Ovary (tissue), 9 donors: Measurements from ENCODE around the gene ADAT3. TPM values are rescaled to one million over a fixed set of nuclear protein-coding genes. Genes with fewer than 3 reads are reported as not detected.

Experiments used
- DNase-seq, 5 donors: peaks; one replicate each; pipeline ENCODE4 v3.0.0-alpha.2; 2019 to 2020
- H3K27ac ChIP-seq, 2 donors: fragments of 200-600 bp; one replicate each; pipeline versions ENCODE4 v1.5.1 to v1.8.0; 2019 to 2022
- H3K27me3 ChIP-seq: fragments of 200-600 bp; one replicate; pipeline ENCODE4 v1.8.0; 2022
- H3K36me3 ChIP-seq: fragments of 200-600 bp; sonication (generic); one replicate; pipeline ENCODE4 v1.5.1; 2019
- H3K4me1 ChIP-seq: one replicate; pipeline ENCODE4 v1.8.1; 2013; ENCODE audit warnings: mild to moderate bottlenecking, moderate library complexity; ENCODE audit not compliant: insufficient read depth
- H3K4me3 ChIP-seq: fragments of 200-600 bp; sonication (generic); one replicate; pipeline ENCODE4 v1.5.1; 2017
- H3K9me3 ChIP-seq, 2 donors: fragments of 200-600 bp in 1 of 2; sonication (generic) in 1 of 2; one replicate each; pipeline versions ENCODE4 v1.5.1 to v1.8.1; 2013 to 2019; ENCODE audit warnings: mild to moderate bottlenecking in 1 of 2, moderate library complexity in 1 of 2
- EP300 ChIP-seq: sonication (generic); formaldehyde crosslinking; IDR thresholded peaks from one replicate; pipeline ENCODE4 v1.6.1; 2017; ENCODE audit warnings: antibody characterized with exemption
- POLR2A ChIP-seq: fragments of 450-650 bp; IDR thresholded peaks from one replicate; pipeline ENCODE4 v1.6.1; 2017; ENCODE audit warnings: antibody characterized with exemption, mild to moderate bottlenecking, moderate library complexity
- WGBS, 3 donors: extraction: QIAGEN DNeasy Blood & Tissue Kit in 1 of 3; methylation state at CpG; one replicate each; pipeline versions ENCODE4 v1.1.5 to v1.1.7; 2013 to 2017; 5-methylcytosine and 5-hydroxymethylcytosine counted together
- intact Hi-C, 4 donors: fragments of 100-400 bp; cut with DNase I; formaldehyde crosslinking; loops; one replicate each; pipeline versions ENCODE4 v1.11.0 to v1.15.1; 2022 to 2023
- polyA plus RNA-seq, 2 donors: library from polyadenylated mRNA; stranded (reverse); fragments of 200-250 nt in 1 of 2; fragments of 350-450 nt in 1 of 2; fragmentation: Illumina TruSeq in 1 of 2; extraction: RNeasy Lipid Tissue Mini Kit (QIAGEN cat#74804) in 1 of 2; gene quantifications; one replicate each; pipeline ENCODE4 v1.2.3, GENCODE V29; 2013 to 2014
- total RNA-seq, 7 donors: library from RNA; depleted of rRNA in 2 of 7; stranded (reverse); fragments of >200 nt in 2 of 7; fragmentation: NEBNext Ultra II Directional in 3 of 7; extraction: Animal tissue kit (Norgen Biotek cat#: 25700) in 3 of 7; gene quantifications; one replicate each; pipeline versions ENCODE4 v1.1.0 to v1.2.4, GENCODE V29; 2016 to 2023
- TF ChIP-seq, protein P1 (sequence below), 3 donors: fragments of 450-650 bp in 2 of 3; fragments of 200-600 bp in 1 of 3; IDR thresholded peaks; one replicate each; pipeline versions ENCODE4 v1.5.1 to v1.8.0; 2016 to 2022; ENCODE audit warnings: antibody characterized with exemption in 3 of 3, mild to moderate bottlenecking in 1 of 3
- donor health status: DM: no; HTN: no; CAD: no; lungs with moderate emphysema.
- donor health status: DM: no; HTN: no; CAD: no.
- donor health status: Bipolar disorder and iron deficiency.
- donor health status: DM: yes; HTN: yes; CAD: no.
- donor health status: DM: no; HTN: no; CAD: no.
- donor health status: DM: yes; HTN: yes; CAD: no.

ADAT3 gene
- total and polyA plus RNA-seq, 9 donors: 2.3 to 13.7 (median 4.3) TPM; not detected in 1

DNA sequence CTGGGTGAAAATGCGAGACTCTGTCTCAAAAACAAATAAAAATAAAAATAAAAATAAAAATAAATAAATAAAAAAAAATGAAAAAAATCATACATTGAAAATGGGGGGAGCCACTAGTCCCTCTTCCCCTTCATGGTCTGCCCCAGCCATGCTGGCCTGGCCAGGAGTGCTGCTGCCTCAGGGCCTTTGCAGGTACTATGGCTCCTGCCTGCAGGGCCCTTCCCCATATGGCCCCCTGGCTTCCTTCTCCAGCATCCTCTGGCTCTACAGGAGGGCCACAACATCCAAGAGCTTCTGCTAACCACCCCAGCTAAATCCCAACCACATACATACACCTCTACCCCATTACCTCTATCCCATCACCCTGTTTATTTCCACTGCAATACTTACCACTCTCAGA is 15.3 kb upstream of the ADAT3 start:
- Histone ChIP-seq H3K4me1 (peaks cover 12% of the 10 kb centered on the region), H3K4me3 (no peak overlapping the region), H3K9me3 (no peaks in the 10 kb centered on the region), H3K36me3 (no peaks in the 10 kb centered on the region), H3K27ac (no peak overlapping the region), H3K27me3 (no peaks in the 10 kb centered on the region)
- 96 to 100% (median 100%) methylated on average over 1 of the region's 1 CpG for WGBS, 3 donors
- DNase-seq: no peak
- no peak for TF ChIP-seq EP300
- TF ChIP-seq, protein P1, sequence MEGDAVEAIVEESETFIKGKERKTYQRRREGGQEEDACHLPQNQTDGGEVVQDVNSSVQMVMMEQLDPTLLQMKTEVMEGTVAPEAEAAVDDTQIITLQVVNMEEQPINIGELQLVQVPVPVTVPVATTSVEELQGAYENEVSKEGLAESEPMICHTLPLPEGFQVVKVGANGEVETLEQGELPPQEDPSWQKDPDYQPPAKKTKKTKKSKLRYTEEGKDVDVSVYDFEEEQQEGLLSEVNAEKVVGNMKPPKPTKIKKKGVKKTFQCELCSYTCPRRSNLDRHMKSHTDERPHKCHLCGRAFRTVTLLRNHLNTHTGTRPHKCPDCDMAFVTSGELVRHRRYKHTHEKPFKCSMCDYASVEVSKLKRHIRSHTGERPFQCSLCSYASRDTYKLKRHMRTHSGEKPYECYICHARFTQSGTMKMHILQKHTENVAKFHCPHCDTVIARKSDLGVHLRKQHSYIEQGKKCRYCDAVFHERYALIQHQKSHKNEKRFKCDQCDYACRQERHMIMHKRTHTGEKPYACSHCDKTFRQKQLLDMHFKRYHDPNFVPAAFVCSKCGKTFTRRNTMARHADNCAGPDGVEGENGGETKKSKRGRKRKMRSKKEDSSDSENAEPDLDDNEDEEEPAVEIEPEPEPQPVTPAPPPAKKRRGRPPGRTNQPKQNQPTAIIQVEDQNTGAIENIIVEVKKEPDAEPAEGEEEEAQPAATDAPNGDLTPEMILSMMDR (IDR thresholded peaks at IDR 0.05): no peak
- no peak for TF ChIP-seq POLR2A
- intact Hi-C loops: no loop called here

GRCh38 chr19:1893791-1894190 is 11.4 kb upstream of the ADAT3 start:
- no peak overlapping the region for H3K4me3 ChIP-seq
- no peaks in the 10 kb centered on the region for H3K9me3 ChIP-seq
- intact Hi-C loops: no loop called here
- peaks cover 5% of the 10 kb centered on the region for H3K4me1 ChIP-seq
- WGBS, 3 donors: 88 to 89% (median 89%) methylated on average over 17 of the region's 17 CpGs
- no peak overlapping the region for H3K27ac ChIP-seq
- no peak for DNase-seq
- H3K27me3 ChIP-seq: no peaks in the 10 kb centered on the region
- H3K36me3 ChIP-seq: no peaks in the 10 kb centered on the region
- TF ChIP-seq POLR2A: no peak
- TF ChIP-seq, protein P1 (IDR thresholded peaks at IDR 0.05): no peak
- TF ChIP-seq EP300: no peak

DNA sequence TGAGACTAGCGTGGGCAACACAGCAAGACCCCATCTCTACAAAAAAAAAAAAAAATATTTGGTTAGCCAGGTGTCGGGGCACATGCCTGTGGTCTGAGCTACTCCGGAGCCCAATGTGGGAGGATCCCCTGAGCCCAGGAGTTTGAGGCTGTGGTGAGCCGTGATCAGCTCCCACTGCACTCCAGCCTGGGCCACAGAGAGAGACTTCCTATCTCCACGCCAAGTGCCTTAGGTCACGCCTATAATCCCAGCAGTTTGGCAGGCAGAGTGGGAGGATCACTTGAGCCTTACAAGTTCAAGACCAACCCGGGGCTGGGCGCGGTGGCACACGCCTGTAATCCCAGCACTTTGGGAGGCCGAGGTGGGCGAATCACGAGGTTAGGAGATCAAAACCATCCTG is 8.7 kb upstream of the ADAT3 start:
- Histone ChIP-seq H3K27ac (no peak overlapping the region), H3K9me3 (no peaks in the 10 kb centered on the region), H3K4me1 (peaks cover 5% of the 10 kb centered on the region), H3K27me3 (no peaks in the 10 kb centered on the region), H3K36me3 (no peaks in the 10 kb centered on the region), H3K4me3 (no peak overlapping the region)
- TF ChIP-seq EP300 (no peak), POLR2A (no peak)
- TF ChIP-seq, protein P1 (IDR thresholded peaks at IDR 0.05): no peak
- no peak for DNase-seq
- 76 to 88% (median 81%) methylated on average over 13 of the region's 13 CpGs for WGBS, 3 donors
- intact Hi-C loops: no loop called here

DNA sequence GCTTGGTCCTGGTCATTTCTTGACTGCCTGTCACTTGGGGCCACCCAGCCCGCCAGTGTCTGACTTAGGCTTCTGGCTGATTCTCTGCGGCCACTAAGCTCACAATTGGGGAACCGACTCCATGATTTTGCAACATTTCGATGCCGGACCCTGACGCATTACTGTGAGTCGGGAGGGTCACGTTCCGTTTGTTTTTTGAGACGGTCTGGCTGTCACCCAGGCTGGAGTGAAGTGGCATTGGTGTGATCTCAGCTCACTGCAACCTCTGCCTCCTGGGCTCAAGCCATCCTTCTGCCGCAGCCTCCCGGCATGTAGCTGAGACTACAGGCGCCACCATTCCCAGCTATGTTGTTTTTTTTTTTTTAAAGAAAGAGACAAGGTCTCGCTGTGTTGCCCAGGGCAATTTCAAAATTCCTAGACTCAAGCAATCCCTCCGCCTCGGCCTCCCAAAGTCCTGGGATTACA is 3.2 kb upstream of the ADAT3 start:
- intact Hi-C loops: no loop called here
- no peak for DNase-seq
- Histone ChIP-seq H3K4me3 (no peak overlapping the region), H3K27ac (no peak overlapping the region), H3K27me3 (no peaks in the 10 kb centered on the region), H3K36me3 (no peaks in the 10 kb centered on the region), H3K4me1 (peaks cover 9% of the 10 kb centered on the region), H3K9me3 (no peaks in the 10 kb centered on the region)
- TF ChIP-seq, protein P1 (IDR thresholded peaks at IDR 0.05): no peak
- no peak for TF ChIP-seq EP300
- no peak for TF ChIP-seq POLR2A
- 90 to 94% (median 94%) methylated on average over 16 of the region's 16 CpGs for WGBS, 3 donors
